K562 (cell line): ENCODE results near the gene ZDHHC11. TPM values are rescaled to one million over a fixed set of nuclear protein-coding genes. Genes with fewer than 3 reads are reported as not detected.

Source experiments
- ATAC-seq: fragments of 200-7000 bp; cut with Tn5 transposase; 3 replicates; pipeline ENCODE4 v1.9.1; 2020; ENCODE audit warnings: moderate library complexity
- Bru-seq: library from RNA; stranded (reverse); fragments of 400-500 nt; gene quantifications from one replicate; lab custom pipeline; 2021; lab: Mats Ljungman, UMichigan
- BruChase-seq, 2 experiments: library from RNA; stranded (reverse); fragments of 400-500 nt; gene quantifications; one replicate each; lab custom pipeline; 2021; lab: Mats Ljungman, UMichigan
- BruUV-seq: library from RNA; stranded (reverse); fragments of 400-500 nt; replicated peaks from 2 replicates; lab custom pipeline; 2021; lab: Mats Ljungman, UMichigan
- CTCF ChIA-PET: fragments of 300-600 bp; formaldehyde crosslinking; extraction: SDS; loops from one replicate; lab custom pipeline; 2021; ENCODE audit warnings: low intra/inter-chr PET ratio; lab: Yijun Ruan, JAX
- POLR2A ChIA-PET: fragments of 300-600, 350-650 bp; sonication (Branson Sonifier 250); formaldehyde crosslinking; extraction: SDS; loops from one replicate; lab custom pipeline; 2021; ENCODE audit warnings: antibody characterized with exemption, inconsistent platforms; lab: Yijun Ruan, JAX
- DNase-seq, 4 experiments: peaks; one replicate each; pipeline versions ENCODE4 v3.0.0 to v3.0.0-alpha.2; 2011 to 2018; ENCODE audit warnings: low spot score in 3 of 4, mixed read lengths in 3 of 4; ENCODE audit errors: extremely low read depth in 1 of 4
- FAIRE-seq: peaks from 2 replicates; lab custom pipeline; 2011; peaks lifted over from hg19 to GRCh38; lab: Jason Lieb, UNC
- H2AFZ ChIP-seq: 2 replicates; pipeline ENCODE4 v1.6.0; 2011; ENCODE audit warnings: low read depth, low read length, control low read depth, inconsistent platforms
- H3K27ac ChIP-seq: fragments of 200-600 bp; 3 replicates; pipeline ENCODE4 v1.8.0; 2011; ENCODE audit warnings: low read depth, mild to moderate bottlenecking, control low read depth, inconsistent platforms, low read length, moderate library complexity, mixed read lengths; ENCODE audit errors: extremely low read depth
- H3K27me3 ChIP-seq, 2 experiments: fragments of 300-600 bp in 1 of 2; 2 replicates in 1 of 2; 3 replicates in 1 of 2; pipeline versions ENCODE4 v1.6.0 to v1.8.0; 2011; ENCODE audit warnings: inconsistent platforms in 2 of 2, low read length in 2 of 2, mild to moderate bottlenecking in 1 of 2, mixed read lengths in 1 of 2, moderate library complexity in 1 of 2; ENCODE audit not compliant: control insufficient read depth in 2 of 2, insufficient read depth in 2 of 2
- H3K36me3 ChIP-seq: fragments of 300-600 bp; 3 replicates; pipeline ENCODE4 v1.8.0; 2011; ENCODE audit warnings: mild to moderate bottlenecking, low read length, inconsistent platforms; ENCODE audit not compliant: control insufficient read depth, insufficient read depth
- H3K4me1 ChIP-seq, 2 experiments: fragments of 200-600 bp in 1 of 2; replicated peaks in 1 of 2; 2 replicates in 1 of 2; 3 replicates in 1 of 2; pipeline versions ENCODE4 v1.5.1 to v1.8.0; 2011; ENCODE audit warnings: inconsistent platforms in 2 of 2, low read length in 2 of 2, mild to moderate bottlenecking in 1 of 2, mixed read lengths in 1 of 2, moderate library complexity in 1 of 2; ENCODE audit not compliant: control insufficient read depth in 2 of 2, insufficient read depth in 2 of 2
- H3K4me2 ChIP-seq: 2 replicates; pipeline ENCODE4 v1.6.1; 2011; ENCODE audit warnings: low read length, control low read depth, inconsistent platforms, mixed read lengths; ENCODE audit not compliant: insufficient read depth
- H3K4me3 ChIP-seq: fragments of 200-600 bp; sonication (generic), shearing (Covaris generic); 2 replicates; pipeline ENCODE4 v1.5.1; 2016; ENCODE audit warnings: control low read depth, inconsistent platforms
- H3K79me2 ChIP-seq: fragments of 200-600 bp; 3 replicates; pipeline ENCODE4 v1.8.0; 2011; ENCODE audit warnings: low read length, inconsistent platforms; ENCODE audit not compliant: control insufficient read depth, insufficient read depth
- H3K9ac ChIP-seq, 2 experiments: 2 replicates each; pipeline versions ENCODE4 v1.6.0 to v1.6.1; 2011; ENCODE audit warnings: low read depth in 2 of 2, low read length in 2 of 2, control low read depth in 1 of 2, inconsistent platforms in 1 of 2, mild to moderate bottlenecking in 1 of 2, mixed read lengths in 1 of 2; ENCODE audit not compliant: insufficient read depth in 1 of 2
- H3K9me1 ChIP-seq: one replicate; pipeline ENCODE4 v1.6.0; 2011; ENCODE audit warnings: inconsistent platforms, mild to moderate bottlenecking, low read length, moderate library complexity; ENCODE audit not compliant: control insufficient read depth, insufficient read depth
- H3K9me3 ChIP-seq: replicated peaks from 2 replicates; pipeline ENCODE4 v1.5.1; 2011; ENCODE audit warnings: low read depth, low read length, inconsistent platforms; ENCODE audit not compliant: control insufficient read depth, insufficient read depth
- H4K20me1 ChIP-seq: replicated peaks from 2 replicates; pipeline ENCODE4 v1.6.1; 2011; ENCODE audit warnings: low read length, inconsistent platforms, mixed read lengths; ENCODE audit not compliant: control insufficient read depth, insufficient read depth
- KLF1 ChIP-seq: fragments of 450-650 bp; IDR thresholded peaks from 2 replicates; pipeline ENCODE4 v1.6.1; 2016; ENCODE audit warnings: missing genetic modification characterization, missing compliant biosample characterization
- KLF10 ChIP-seq: fragments of 250-450 bp; sonication (Bioruptor Pico); IDR thresholded peaks from 2 replicates; pipeline ENCODE4 v1.6.1; 2021; ENCODE audit warnings: matching md5 sums
- NRF1 ChIP-seq, 2 experiments: fragments of 450-650 bp; IDR thresholded peaks in 1 of 2; conservative IDR thresholded peaks in 1 of 2; 2 replicates each; pipeline ENCODE4 v1.6.1; 2014; ENCODE audit warnings: mild to moderate bottlenecking in 2 of 2
- POLR2G ChIP-seq: fragments of 200-400 bp; formaldehyde crosslinking; IDR thresholded peaks from 2 replicates; pipeline ENCODE4 v1.6.1; 2017; ENCODE audit warnings: low read depth, mild to moderate bottlenecking, antibody characterized with exemption, low read length, moderate library complexity
- WGBS: fragments of 100-300 bp; shearing (Covaris generic); methylation state at CpG from one replicate; pipeline ENCODE4 v1.1.6; 2016; ENCODE audit warnings: low coverage, mixed read lengths; ENCODE audit not compliant: insufficient coverage; ENCODE audit errors: missing lambda C conversion rate; 5-methylcytosine and 5-hydroxymethylcytosine counted together
- in situ Hi-C: fragments of 300-500 bp; cut with MboI; formaldehyde crosslinking; loops from 4 replicates; pipeline ENCODE4 v1.15.0; 2018; ENCODE audit warnings: inconsistent platforms, mixed read lengths
- intact Hi-C: fragments of 100-400 bp; cut with micrococcal nuclease; formaldehyde crosslinking; loops from 2 replicates; pipeline ENCODE4 v1.14.2; 2022
- long read RNA-seq, 3 experiments: library from polyadenylated mRNA in 2 of 3; library from RNA in 1 of 3; unstranded in 2 of 3; stranded (forward) in 1 of 3; transcript quantifications; one replicate each; pipeline ENCODE4 v2.0.0, GENCODE V29; 2019 to 2022
- polyA minus RNA-seq, 3 experiments: library from RNA; depleted of rRNA, polyadenylated mRNA; stranded (reverse); fragments of >200 nt; gene quantifications; 2 replicates each; pipeline ENCODE4 v1.2.3, GENCODE V29; 2011
- polyA plus RNA-seq, 8 experiments: library from polyadenylated mRNA; depleted of rRNA in 4 of 8; stranded (reverse) in 5 of 8; unstranded in 3 of 8; fragments of >200 nt; fragmentation: Nextera tagmentation in 2 of 8; fragmentation: Illumina TruSeq in 1 of 8; extraction: Ambion mirVana in 2 of 8; extraction: Trizol in 1 of 8; gene quantifications; 2 replicates each; pipeline versions ENCODE4 v1.2.1 to v1.2.3, GENCODE V29; 2011 to 2014; ENCODE audit warnings: inconsistent platforms in 1 of 8, missing spikeins in 1 of 8
- total RNA-seq, 7 experiments: library from RNA; depleted of rRNA in 6 of 7; stranded (reverse); fragments of >200 nt in 6 of 7; fragmentation: Illumina TruSeq in 2 of 7; extraction: Trizol in 2 of 7; gene quantifications; 2 replicates each; pipeline versions ENCODE4 v1.2.1 to v1.2.3, GENCODE V29; 2011 to 2021; ENCODE audit warnings: low replicate concordance in 1 of 7

The ZDHHC11 gene
- total RNA-seq (2011; cell fraction: chromatin; rRNA removed; ENCODE audit: low replicate concordance), result 13.2 and 31.1 TPM in 2 replicates
- 14.7 and 17.7 TPM in 2 replicates for total RNA-seq (2011; cell fraction: nucleolus; rRNA removed)
- total RNA-seq (2011; cell fraction: nucleoplasm; rRNA removed), result 11.8 and 18.1 TPM in 2 replicates
- total RNA-seq (2014; rRNA removed) (0.20 and 1.5 TPM in 2 replicates), total RNA-seq (2014; rRNA removed; fragmentation: Illumina TruSeq; extraction: Trizol) (0.40 and 0.45 TPM in 2 replicates), total RNA-seq (2015; rRNA removed; fragmentation: Illumina TruSeq; extraction: Trizol) (0.29 and 0.30 TPM in 2 replicates), total RNA-seq (2021) (2.2 and 2.3 TPM in 2 replicates), polyA plus RNA-seq (2011; rRNA removed) (0.99 and 1.2 TPM in 2 replicates), polyA plus RNA-seq (2014; fragmentation: Illumina TruSeq; extraction: Trizol) (0.52 and 1.4 TPM in 2 replicates), polyA plus RNA-seq (2014; fragmentation: Nextera tagmentation; extraction: Ambion mirVana) (under 1 TPM; 0.07 to 0.21 TPM), polyA plus RNA-seq (2014; rRNA removed) (0.97 and 1.4 TPM in 2 replicates), polyA minus RNA-seq (2011; rRNA and poly(A)+ RNA removed) (0.81 and 1.1 TPM in 2 replicates), Bru-seq, nascent RNA (percentile 21 among the genes with signal in this experiment), BruChase-seq, experiment 1, labeled RNA remaining after a 2-hour chase (percentile 33 among the genes with signal in this experiment), BruChase-seq, experiment 2, labeled RNA remaining after a 6-hour chase (percentile 38 among the genes with signal in this experiment)
- polyA plus RNA-seq (2011; cell fraction: cytosol; rRNA removed), result 0.52 and 1.3 TPM in 2 replicates
- polyA plus RNA-seq (2011; cell fraction: nucleus; rRNA removed), result 6.0 and 14.9 TPM in 2 replicates
- polyA plus RNA-seq (2012), result 1.5 and 6.1 TPM in 2 replicates
- 1.3 and 1.4 TPM in 2 replicates for polyA minus RNA-seq (2011; cell fraction: cytosol; rRNA and poly(A)+ RNA removed)
- polyA minus RNA-seq (2011; cell fraction: nucleus; rRNA and poly(A)+ RNA removed), result 2.3 and 4.4 TPM in 2 replicates
- long read RNA-seq, experiment 1, partial matches to known transcripts, result 0 of 3 reads
- long read RNA-seq, experiment 1, other reads (novel, unspliced or antisense), result 3 of 3 reads
- long read RNA-seq, experiment 2, result 0 reads
- long read RNA-seq, experiment 3, result 0 reads

- no TSS peak for BruUV-seq
- whole genome bisulfite sequencing, result 24% methylated on average over 27 of the region's 27 CpGs
- ChIA-PET CTCF (no interaction called here), POLR2A (no interaction called here)
- H3K9me1 ChIP-seq, result no peaks in the 10 kb centered on the region
- DNase-seq (peak in 3 of 4 experiments; percentile 51 to 72 (median 71)), FAIRE-seq (no peak), ATAC-seq (peak; percentile 79)
- H3K9ac ChIP-seq, result peak within 1 kb of the TSS in 1 of 2 experiments; percentile 26; a peak in 2 of 4 replicates
- intact Hi-C loops, result loop anchor here (10.0 kb wide), 1 partner anchor 176 kb away; no protein-coding TSS in a partner anchor
- peaks cover 18% of the 10 kb centered on the region for H4K20me1 ChIP-seq
- H3K4me3 ChIP-seq, result no peak within 1 kb of the TSS
- peaks cover 26 to 52% of the 10 kb centered on the region in 2 experiments for H3K27me3 ChIP-seq
- H3K4me2 ChIP-seq, result no peak within 1 kb of the TSS
- no peaks in the 10 kb centered on the region for H3K36me3 ChIP-seq
- H2AFZ ChIP-seq, result no peak within 1 kb of the TSS
- no peaks in the 10 kb centered on the region for H3K9me3 ChIP-seq
- H3K4me1 ChIP-seq, result peaks cover 0 to 32% of the 10 kb centered on the region in 2 experiments; a peak in 2 of 5 replicates
- in situ Hi-C loops, result no loop called here
- H3K27ac ChIP-seq, result no peak within 1 kb of the TSS
- H3K79me2 ChIP-seq, result no peaks in the 10 kb centered on the region
- TF ChIP-seq KLF1 (tag), result peak; percentile 47; the same call in 1 of the 2 replicates
- no peak for TF ChIP-seq KLF10 (CRISPR knock-in tag)
- TF ChIP-seq NRF1 (conservative IDR thresholded peaks at IDR 0.05 in 1 of 2, IDR thresholded peaks at IDR 0.05 in 1 of 2), result peak; percentile 38 to 50; a peak in 2 of 4 replicates
- peak; percentile 56 for TF ChIP-seq POLR2G
Measured at GRCh38 chr5:850511-851006, at the start of gene ZDHHC11. Gene ZDHHC11 (minus strand): TSS chr5:850986. CDS start chr5:850602, 384 bp downstream.
